Loucy (cell line): Measurements from ENCODE around the gene TMEM233.

ENCODE experiments used
- H2AFZ ChIP-seq: fragments of 200-600 bp; sonication (generic); 2 replicates; pipeline ENCODE4 v1.6.0; 2016; ENCODE audit warnings: antibody characterized with exemption, mild to moderate bottlenecking, low read length, moderate library complexity
- H3F3A ChIP-seq: fragments of 200-600 bp; 2 replicates; pipeline ENCODE4 v1.6.0; 2016; ENCODE audit warnings: antibody characterized with exemption, low read depth, mild to moderate bottlenecking
- H3K27me3 ChIP-seq: fragments of 200-600 bp; sonication (generic); 2 replicates; pipeline ENCODE4 v1.6.1; 2014; ENCODE audit warnings: low read length, mild to moderate bottlenecking; ENCODE audit not compliant: insufficient read depth, poor library complexity, severe bottlenecking
- H3K36me3 ChIP-seq: fragments of 200-600 bp; sonication (generic); 2 replicates; pipeline ENCODE4 v1.6.1; 2016; ENCODE audit warnings: low read length; ENCODE audit not compliant: insufficient read depth
- H3K4me1 ChIP-seq: fragments of 200-600 bp; sonication (generic); 2 replicates; pipeline ENCODE4 v1.5.1; 2014; ENCODE audit warnings: low read length, mild to moderate bottlenecking; ENCODE audit not compliant: insufficient read depth, poor library complexity, severe bottlenecking
- H3K4me2 ChIP-seq: fragments of 200-600 bp; sonication (generic); 2 replicates; pipeline ENCODE4 v1.6.0; 2014; ENCODE audit warnings: antibody characterized with exemption, low read length, low read depth, mild to moderate bottlenecking; ENCODE audit not compliant: poor library complexity, severe bottlenecking
- H3K4me3 ChIP-seq: fragments of 200-600 bp; sonication (generic); 2 replicates; pipeline ENCODE4 v1.5.1; 2014; ENCODE audit warnings: low read length, mild to moderate bottlenecking, mixed read lengths; ENCODE audit not compliant: poor library complexity, severe bottlenecking
- H3K79me2 ChIP-seq: fragments of 200-600 bp; sonication (generic); 2 replicates; pipeline ENCODE4 v1.6.1; 2014; ENCODE audit warnings: low read length; ENCODE audit not compliant: insufficient read depth
- H3K9ac ChIP-seq: fragments of 200-600 bp; sonication (generic); 2 replicates; pipeline ENCODE4 v1.6.0; 2014; ENCODE audit warnings: mild to moderate bottlenecking, low read depth, low read length, moderate library complexity; ENCODE audit not compliant: poor library complexity, severe bottlenecking
- H3K9me2 ChIP-seq: fragments of 200-600 bp; sonication (generic); replicated peaks from 2 replicates; pipeline ENCODE4 v1.6.1; 2016; ENCODE audit warnings: low read depth, low read length, mixed read lengths
- H3K9me3 ChIP-seq: fragments of 200-600 bp; sonication (generic); 2 replicates; pipeline ENCODE4 v1.6.1; 2014; ENCODE audit warnings: mild to moderate bottlenecking, antibody characterized with exemption, low read length, low read depth; ENCODE audit not compliant: insufficient read depth
- H4K20me1 ChIP-seq: fragments of 200-600 bp; sonication (generic); 2 replicates; pipeline ENCODE4 v1.6.0; 2014; ENCODE audit warnings: antibody characterized with exemption, low read length, mild to moderate bottlenecking; ENCODE audit not compliant: insufficient read depth, poor library complexity, severe bottlenecking
- CTCF ChIP-seq: fragments of 200-600 bp; sonication (generic); conservative IDR thresholded peaks from 2 replicates; pipeline ENCODE4 v1.5.1; 2014; ENCODE audit warnings: mild to moderate bottlenecking, antibody characterized with exemption, low read length
- EZH2phosphoT487 ChIP-seq: fragments of 200-600 bp; IDR thresholded peaks from 2 replicates; pipeline ENCODE4 v1.6.1; 2018; ENCODE audit warnings: antibody characterized with exemption, mild to moderate bottlenecking, moderate library complexity, borderline replicate concordance

The TMEM233 gene

DNA sequence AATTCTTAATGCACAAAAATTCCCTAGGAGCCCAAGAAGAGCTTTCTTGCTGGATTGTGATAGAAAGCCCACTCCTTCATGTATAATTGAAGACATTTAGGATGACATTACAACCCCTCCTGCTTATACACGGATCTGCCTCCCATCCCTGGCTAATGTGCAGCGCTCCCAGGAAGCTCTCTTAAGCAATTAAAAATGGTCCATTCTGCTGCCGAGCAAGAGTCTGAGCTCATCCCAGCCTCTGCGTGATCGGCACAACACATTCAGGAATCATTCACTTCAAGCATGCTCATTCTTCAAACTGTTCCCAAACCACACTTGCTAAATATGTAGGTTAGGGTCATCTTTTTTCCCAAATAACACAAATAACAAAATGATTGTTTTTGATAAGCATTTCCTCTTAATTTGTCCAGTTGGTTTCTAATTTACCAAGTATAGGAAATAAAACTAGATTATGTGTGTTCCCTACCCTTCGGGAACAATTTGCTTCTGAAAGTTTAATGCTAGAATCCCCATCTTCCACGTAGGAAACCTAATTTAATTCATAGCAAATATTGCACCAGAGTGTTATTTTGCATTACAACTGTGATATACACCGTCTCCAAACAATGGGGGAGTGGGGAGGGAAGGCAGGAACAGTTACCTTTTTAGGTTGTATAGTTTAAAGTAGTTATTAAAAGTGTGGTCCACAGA lies 17.3 kb upstream of the TMEM233 start:
- no peaks in the 10 kb centered on the region for H3K9me2 ChIP-seq
- H3K4me2 ChIP-seq, result no peak overlapping the region
- H3K9ac ChIP-seq, result no peak overlapping the region
- no peaks in the 10 kb centered on the region for H4K20me1 ChIP-seq
- H3K27me3 ChIP-seq, result no peaks in the 10 kb centered on the region
- no peaks in the 10 kb centered on the region for H3K4me1 ChIP-seq
- no peak overlapping the region for H3K4me3 ChIP-seq
- H3K9me3 ChIP-seq, result no peaks in the 10 kb centered on the region
- no peaks in the 10 kb centered on the region for H3K36me3 ChIP-seq
- no peaks in the 10 kb centered on the region for H3F3A ChIP-seq
- TF ChIP-seq EZH2phosphoT487, result no peak
- TF ChIP-seq CTCF, result no peak
- no peaks in the 10 kb centered on the region for H3K79me2 ChIP-seq
- H2AFZ ChIP-seq, result no peak overlapping the region

DNA sequence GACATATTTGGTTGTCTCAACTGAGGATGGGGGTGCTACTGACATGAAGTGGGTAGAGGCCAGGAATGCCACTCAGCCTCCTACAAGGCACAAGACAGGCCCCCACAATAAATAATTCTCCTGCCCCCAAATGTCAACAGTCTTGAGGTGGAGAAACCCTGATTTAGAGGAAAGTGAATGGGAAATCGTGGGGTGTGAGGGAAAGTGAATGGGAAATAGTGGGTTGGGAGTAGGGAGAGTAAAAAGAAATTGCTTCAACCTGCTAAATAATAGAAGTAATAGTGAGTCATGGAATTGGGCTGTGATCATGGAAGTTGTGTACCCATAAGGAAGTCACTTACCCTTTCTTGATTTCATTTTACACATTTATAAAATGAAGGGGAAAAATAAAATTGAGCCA lies 16.7 kb upstream of the TMEM233 start:
- H2AFZ ChIP-seq, result no peak overlapping the region
- no peak for TF ChIP-seq CTCF
- no peak for TF ChIP-seq EZH2phosphoT487
- H3K4me1 ChIP-seq, result no peaks in the 10 kb centered on the region
- no peaks in the 10 kb centered on the region for H3K27me3 ChIP-seq
- no peak overlapping the region for H3K4me2 ChIP-seq
- no peaks in the 10 kb centered on the region for H3K9me3 ChIP-seq
- no peaks in the 10 kb centered on the region for H3K36me3 ChIP-seq
- no peak overlapping the region for H3K9ac ChIP-seq
- H4K20me1 ChIP-seq, result no peaks in the 10 kb centered on the region
- H3K9me2 ChIP-seq, result no peaks in the 10 kb centered on the region
- H3K4me3 ChIP-seq, result no peak overlapping the region
- no peaks in the 10 kb centered on the region for H3F3A ChIP-seq
- H3K79me2 ChIP-seq, result no peaks in the 10 kb centered on the region

- H3K4me2 ChIP-seq, result no peak overlapping the region
- no peak for TF ChIP-seq EZH2phosphoT487
- TF ChIP-seq CTCF, result no peak
- no peak overlapping the region for H2AFZ ChIP-seq
These were observed 15.5 kb upstream of the TMEM233 start for GRCh38 chr12:119578112-119578511.

More at GRCh38 chr12:119578112-119578511, 15.5 kb upstream of the TMEM233 start:
- Histone ChIP-seq H3K36me3 (no peaks in the 10 kb centered on the region), H3K79me2 (no peaks in the 10 kb centered on the region), H3K4me3 (no peak overlapping the region), H4K20me1 (no peaks in the 10 kb centered on the region), H3K27me3 (no peaks in the 10 kb centered on the region), H3K9me3 (no peaks in the 10 kb centered on the region), H3K4me1 (no peaks in the 10 kb centered on the region), H3K9ac (no peak overlapping the region), H3F3A (no peaks in the 10 kb centered on the region), H3K9me2 (no peaks in the 10 kb centered on the region)
